ENCODE results near the gene RBM44.
"Not testable (repeated sequence)": the region's sequence is repeated elsewhere in the genome, so short reads cannot be mapped to it uniquely, and the experiment has no call there.

The RBM44 gene

DNA sequence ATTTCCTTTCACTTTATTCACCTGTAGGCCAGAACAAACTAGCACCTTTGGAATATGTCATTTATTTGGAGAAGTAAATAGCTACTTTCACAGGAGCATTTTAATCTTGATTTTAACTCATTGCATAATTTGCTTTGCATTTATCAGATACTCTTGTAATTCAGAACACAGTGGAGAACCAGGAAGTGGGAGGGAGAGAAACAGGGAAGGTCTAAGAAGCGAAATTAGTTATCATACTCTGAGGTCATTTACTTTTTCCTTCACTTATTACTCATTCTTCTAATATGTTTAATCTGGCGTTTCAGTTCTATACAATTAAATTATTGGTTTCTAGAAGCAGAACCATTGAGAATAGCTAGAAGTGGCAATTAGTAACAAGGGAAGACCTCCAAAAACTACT lies 20.7 kb downstream of the RBM44 start:
- no CpG with 5 or more reads among the region's 2 CpGs for WGBS
- Histone ChIP-seq H3K27ac (ENCODE audit: low read depth, low read length) (no peak overlapping the region), H3K9me3 (ENCODE audit: insufficient read depth, low read depth, low read length) (no peaks in the 10 kb centered on the region), H3K36me3 (ENCODE audit: insufficient read depth, low read length) (no peaks in the 10 kb centered on the region), H3K4me3 (ENCODE audit: low read length) (no peak overlapping the region), H3K27me3 (ENCODE audit: insufficient read depth, low read length) (peaks cover 5% of the 10 kb centered on the region; the same call in 1 of the 2 replicates), H3K9ac (ENCODE audit: low read depth, low read length) (no peak overlapping the region), H3K4me1 (ENCODE audit: insufficient read depth, low read length) (no peaks in the 10 kb centered on the region)

DNA sequence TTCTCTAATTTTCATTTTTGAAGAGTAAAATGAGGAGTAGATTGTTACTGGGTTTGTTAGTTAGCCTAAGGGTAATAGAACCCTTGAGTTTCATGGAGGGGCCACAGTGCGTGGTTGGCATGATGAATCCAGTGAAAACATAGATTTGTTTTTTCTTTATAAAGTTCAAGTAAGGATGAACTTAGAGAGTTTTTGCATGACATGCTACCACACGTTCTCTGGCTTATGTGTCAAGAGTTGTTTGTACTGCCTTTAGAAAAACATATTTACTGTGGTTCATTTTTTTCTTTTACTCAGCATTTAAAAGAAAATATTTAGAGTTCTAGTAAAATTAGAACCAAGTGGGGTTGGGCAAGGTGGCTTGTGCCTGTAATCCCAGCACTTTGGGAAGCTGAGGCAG lies 21.8 kb downstream of the RBM44 start:
- no peak overlapping the region for H3K4me3 ChIP-seq (ENCODE audit: low read length)
- H3K27ac ChIP-seq (ENCODE audit: low read depth, low read length): no peak overlapping the region
- H3K9ac ChIP-seq (ENCODE audit: low read depth, low read length): no peak overlapping the region
- H3K36me3 ChIP-seq (ENCODE audit: insufficient read depth, low read length): no peaks in the 10 kb centered on the region
- peaks cover 5% of the 10 kb centered on the region; the same call in 1 of the 2 replicates for H3K27me3 ChIP-seq (ENCODE audit: insufficient read depth, low read length)
- H3K4me1 ChIP-seq (ENCODE audit: insufficient read depth, low read length): no peaks in the 10 kb centered on the region
- H3K9me3 ChIP-seq (ENCODE audit: insufficient read depth, low read depth, low read length): no peaks in the 10 kb centered on the region
- 97% methylated on average over 2 of the region's 2 CpGs for WGBS

DNA sequence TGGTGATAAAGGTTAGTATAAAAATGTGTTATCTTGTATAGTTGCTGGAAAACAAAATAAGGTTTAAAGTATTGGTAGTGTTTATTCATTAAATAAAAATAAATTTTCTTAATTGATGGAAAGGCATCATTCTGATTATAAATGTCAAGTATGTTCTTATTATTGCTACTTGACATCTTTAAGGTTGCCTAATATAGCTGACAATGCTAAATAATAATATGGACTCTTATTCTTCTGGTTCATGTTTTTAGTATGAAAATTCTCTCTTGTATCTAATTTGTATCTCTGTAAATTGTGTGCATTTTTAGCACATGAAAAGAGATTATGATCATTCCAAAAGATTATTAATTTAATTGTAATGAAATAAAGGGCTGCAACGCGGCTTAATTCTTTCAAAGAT lies 25.0 kb downstream of the RBM44 start:
- no peaks in the 10 kb centered on the region for H3K36me3 ChIP-seq (ENCODE audit: insufficient read depth, low read length)
- no CpG with 5 or more reads among the region's 2 CpGs for WGBS
- H3K27ac ChIP-seq (ENCODE audit: low read depth, low read length): no peak overlapping the region
- H3K9me3 ChIP-seq (ENCODE audit: insufficient read depth, low read depth, low read length): no peaks in the 10 kb centered on the region
- no peaks in the 10 kb centered on the region for H3K4me1 ChIP-seq (ENCODE audit: insufficient read depth, low read length)
- H3K9ac ChIP-seq (ENCODE audit: low read depth, low read length): no peak overlapping the region
- no peaks in the 10 kb centered on the region for H3K27me3 ChIP-seq (ENCODE audit: insufficient read depth, low read length)
- no peak overlapping the region for H3K4me3 ChIP-seq (ENCODE audit: low read length)

DNA sequence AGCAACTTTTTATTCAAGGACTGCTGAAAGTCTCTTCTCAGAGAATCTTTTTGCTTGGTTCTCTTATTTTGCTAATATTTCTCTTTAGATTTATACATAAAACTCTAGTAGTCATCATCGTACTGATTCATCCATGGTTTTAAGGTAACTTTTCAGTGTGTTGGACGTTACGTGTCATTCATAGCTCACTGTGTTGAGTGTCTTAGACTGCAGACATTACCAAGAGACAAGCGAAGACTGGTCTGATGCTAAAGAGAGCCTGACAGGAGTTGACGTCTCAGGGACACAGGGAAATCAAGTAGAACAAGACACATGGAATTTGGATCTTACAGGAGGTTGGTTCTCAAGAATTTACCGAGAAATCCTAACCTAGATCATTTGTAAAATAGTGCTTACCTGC lies 25.5 kb downstream of the RBM44 start:
- H3K36me3 ChIP-seq (ENCODE audit: insufficient read depth, low read length): no peaks in the 10 kb centered on the region
- no peak overlapping the region for H3K9ac ChIP-seq (ENCODE audit: low read depth, low read length)
- H3K4me1 ChIP-seq (ENCODE audit: insufficient read depth, low read length): no peaks in the 10 kb centered on the region
- no peaks in the 10 kb centered on the region for H3K27me3 ChIP-seq (ENCODE audit: insufficient read depth, low read length)
- 94% methylated on average over 6 of the region's 6 CpGs for WGBS
- H3K27ac ChIP-seq (ENCODE audit: low read depth, low read length): no peak overlapping the region
- H3K9me3 ChIP-seq (ENCODE audit: insufficient read depth, low read depth, low read length): no peaks in the 10 kb centered on the region
- no peak overlapping the region for H3K4me3 ChIP-seq (ENCODE audit: low read length)

DNA sequence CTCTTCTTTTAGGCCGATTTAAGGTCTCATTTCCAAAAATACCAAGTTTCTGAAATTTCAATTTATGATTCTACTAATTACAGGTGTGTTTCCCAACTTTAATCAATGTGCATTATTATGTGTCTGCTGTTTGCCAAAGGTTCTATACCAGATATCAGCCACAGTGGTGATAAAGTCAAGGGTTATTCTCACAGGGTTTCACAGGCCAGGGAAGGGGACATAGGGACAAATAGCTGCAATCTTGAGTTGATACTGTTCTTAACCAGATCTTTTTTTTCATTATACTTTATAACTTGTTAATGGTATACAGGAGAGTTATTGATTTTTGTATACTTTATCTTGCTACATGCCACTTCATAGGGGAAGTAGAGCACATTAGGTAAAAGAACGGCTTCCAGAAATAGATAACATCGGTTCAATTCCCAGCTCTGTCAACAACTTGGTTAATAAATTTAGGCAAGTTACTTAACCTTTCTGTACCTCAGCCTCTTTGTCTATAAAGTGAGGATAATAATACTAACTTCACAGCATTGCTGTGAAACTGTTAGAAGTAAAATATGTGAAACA lies 28.9 kb downstream of the RBM44 start:
- WGBS: 94% methylated on average over 2 of the region's 3 CpGs
- Histone ChIP-seq H3K36me3 (ENCODE audit: insufficient read depth, low read length) (no peaks in the 10 kb centered on the region), H3K27ac (ENCODE audit: low read depth, low read length) (no peak overlapping the region), H3K9ac (ENCODE audit: low read depth, low read length) (no peak overlapping the region), H3K4me1 (ENCODE audit: insufficient read depth, low read length) (no peaks in the 10 kb centered on the region), H3K27me3 (ENCODE audit: insufficient read depth, low read length) (no peaks in the 10 kb centered on the region), H3K4me3 (ENCODE audit: low read length) (no peak overlapping the region), H3K9me3 (ENCODE audit: insufficient read depth, low read depth, low read length) (no peaks in the 10 kb centered on the region)

DNA sequence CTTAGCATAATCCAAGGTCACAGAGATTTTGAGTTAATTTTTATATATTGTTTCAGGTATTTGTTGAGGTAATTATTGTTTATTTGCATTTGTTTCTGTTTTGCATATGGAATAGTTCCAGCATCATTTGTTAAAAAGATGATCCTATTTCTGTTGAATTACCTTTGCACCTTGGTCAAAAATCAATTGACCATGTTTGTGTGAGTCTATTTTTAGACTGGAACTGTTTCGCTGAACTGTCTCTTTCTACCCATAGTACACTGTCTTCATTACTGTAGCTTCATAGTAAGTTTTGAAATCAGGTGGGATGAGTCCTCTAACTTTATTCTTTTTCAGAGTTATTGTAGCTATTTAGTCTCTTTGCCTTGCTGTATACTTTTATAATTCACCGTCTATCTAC lies 31.9 kb downstream of the RBM44 start:
- 100% methylated on average over 1 of the region's 2 CpGs for WGBS

DNA sequence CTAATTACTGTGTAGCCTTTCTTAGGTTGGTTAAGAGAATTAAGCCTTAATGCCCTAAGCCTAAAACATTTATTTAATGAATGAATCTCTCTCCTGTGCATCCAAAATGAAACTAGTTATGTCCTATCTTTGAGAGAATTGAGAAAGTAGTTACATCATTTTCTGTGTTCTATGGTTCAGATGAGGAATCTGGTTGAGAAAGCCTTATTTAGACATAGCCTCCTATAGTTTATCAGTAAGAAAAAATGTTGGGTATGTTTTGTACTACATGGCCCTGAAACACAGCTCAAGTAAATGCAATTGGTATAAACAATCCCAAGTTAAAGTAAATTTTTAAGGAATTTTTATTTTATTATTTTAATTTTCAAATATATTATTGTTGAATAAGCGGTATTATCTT lies 35.0 kb downstream of the RBM44 start:
- no peak overlapping the region for H3K9ac ChIP-seq (ENCODE audit: low read depth, low read length)
- H3K27me3 ChIP-seq (ENCODE audit: insufficient read depth, low read length): no peaks in the 10 kb centered on the region
- H3K4me3 ChIP-seq (ENCODE audit: low read length): no peak overlapping the region
- H3K27ac ChIP-seq (ENCODE audit: low read depth, low read length): no peak overlapping the region
- H3K36me3 ChIP-seq (ENCODE audit: insufficient read depth, low read length): no peaks in the 10 kb centered on the region
- no CpG with 5 or more reads among the region's 1 CpG for WGBS
- H3K4me1 ChIP-seq (ENCODE audit: insufficient read depth, low read length): no peaks in the 10 kb centered on the region
- H3K9me3 ChIP-seq (ENCODE audit: insufficient read depth, low read depth, low read length): no peaks in the 10 kb centered on the region

More for the DNA sequence above, 31.9 kb downstream of the RBM44 start:
- H3K27ac ChIP-seq (ENCODE audit: low read depth, low read length): no peak overlapping the region
- H3K9me3 ChIP-seq (ENCODE audit: insufficient read depth, low read depth, low read length): no peaks in the 10 kb centered on the region
- no peaks in the 10 kb centered on the region for H3K27me3 ChIP-seq (ENCODE audit: insufficient read depth, low read length)
- H3K4me3 ChIP-seq (ENCODE audit: low read length): no peak overlapping the region
- H3K4me1 ChIP-seq (ENCODE audit: insufficient read depth, low read length): no peaks in the 10 kb centered on the region
- H3K9ac ChIP-seq (ENCODE audit: low read depth, low read length): no peak overlapping the region
- H3K36me3 ChIP-seq (ENCODE audit: insufficient read depth, low read length): no peaks in the 10 kb centered on the region

DNA sequence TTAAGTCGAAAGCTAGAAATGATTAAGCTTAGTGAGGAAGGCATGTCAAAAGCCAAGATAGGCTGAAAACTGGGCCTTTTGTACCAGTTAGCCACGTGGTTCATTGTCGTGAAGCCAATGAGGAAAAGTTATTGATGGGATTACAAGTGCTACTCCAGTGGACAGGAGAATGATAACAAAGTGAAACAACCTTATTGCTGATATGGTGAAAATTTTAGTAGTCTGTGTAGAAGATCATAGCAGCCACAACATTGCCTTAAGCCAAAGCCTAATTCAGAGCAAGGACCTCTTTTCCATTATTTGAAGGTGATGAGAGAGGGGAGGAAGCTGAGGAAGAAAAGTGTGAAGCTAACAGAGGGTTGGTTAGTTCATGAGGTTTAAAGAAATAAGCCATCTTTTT lies 36.8 kb downstream of the RBM44 start:
- H3K4me1 ChIP-seq (ENCODE audit: insufficient read depth, low read length): no peaks in the 10 kb centered on the region
- H3K36me3 ChIP-seq (ENCODE audit: insufficient read depth, low read length): no peaks in the 10 kb centered on the region
- no peaks in the 10 kb centered on the region for H3K27me3 ChIP-seq (ENCODE audit: insufficient read depth, low read length)
- no peak overlapping the region for H3K9ac ChIP-seq (ENCODE audit: low read depth, low read length)
- no peak overlapping the region for H3K27ac ChIP-seq (ENCODE audit: low read depth, low read length)
- no peak overlapping the region for H3K4me3 ChIP-seq (ENCODE audit: low read length)
- 94% methylated on average over 3 of the region's 3 CpGs for WGBS
- H3K9me3 ChIP-seq (ENCODE audit: insufficient read depth, low read depth, low read length): no peaks in the 10 kb centered on the region

DNA sequence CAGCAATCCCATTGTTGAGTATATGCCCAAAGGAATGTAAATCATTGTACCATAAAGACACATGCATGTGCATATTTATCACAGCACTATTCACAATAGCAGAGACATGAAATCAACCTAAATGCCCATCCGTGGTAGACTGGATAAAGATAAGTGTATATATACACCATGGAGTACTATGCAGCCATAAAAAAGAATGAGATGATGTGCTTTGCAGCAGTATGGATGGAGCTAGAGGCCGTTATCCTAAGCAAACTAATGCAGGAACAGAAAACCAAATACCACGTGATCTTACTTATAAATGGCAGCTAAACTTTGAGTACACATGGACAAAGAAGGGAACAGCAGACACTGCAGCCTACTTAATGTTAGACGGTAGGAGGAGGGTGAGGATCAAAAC lies 42.5 kb downstream of the RBM44 start:
- no peaks in the 10 kb centered on the region for H3K4me1 ChIP-seq (ENCODE audit: insufficient read depth, low read length)
- no peak overlapping the region for H3K27ac ChIP-seq (ENCODE audit: low read depth, low read length)
- 87% methylated on average over 4 of the region's 4 CpGs for WGBS
- no peak overlapping the region for H3K9ac ChIP-seq (ENCODE audit: low read depth, low read length)
- no peaks in the 10 kb centered on the region for H3K36me3 ChIP-seq (ENCODE audit: insufficient read depth, low read length)
- no peaks in the 10 kb centered on the region for H3K9me3 ChIP-seq (ENCODE audit: insufficient read depth, low read depth, low read length)
- no peak overlapping the region for H3K4me3 ChIP-seq (ENCODE audit: low read length)
- H3K27me3 ChIP-seq (ENCODE audit: insufficient read depth, low read length): no peaks in the 10 kb centered on the region

DNA sequence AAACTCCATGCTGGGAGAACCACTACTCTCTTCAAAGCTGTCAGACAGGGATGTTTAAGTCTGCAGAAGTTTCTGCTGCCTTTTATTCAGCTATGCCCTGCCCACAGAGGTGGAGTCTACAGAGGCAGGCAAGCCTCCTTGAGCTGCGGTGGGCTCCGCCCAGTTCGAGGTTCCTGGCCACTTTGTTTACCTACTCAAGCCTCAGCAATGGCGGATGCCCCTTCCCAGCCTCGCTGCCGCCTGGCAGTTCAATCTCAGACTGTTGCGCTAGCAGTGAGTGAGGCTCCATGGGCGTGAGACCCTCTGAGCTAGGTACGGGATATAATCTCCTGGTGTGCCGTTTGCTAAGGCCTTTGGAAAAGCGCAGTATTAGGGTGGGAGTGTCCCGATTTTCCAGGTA lies 50.4 kb downstream of the RBM44 start:
- H3K36me3 ChIP-seq (ENCODE audit: insufficient read depth, low read length); H3K9me3 ChIP-seq (ENCODE audit: insufficient read depth, low read depth, low read length); H3K27ac ChIP-seq (ENCODE audit: low read depth, low read length); H3K4me1 ChIP-seq (ENCODE audit: insufficient read depth, low read length); H3K27me3 ChIP-seq (ENCODE audit: insufficient read depth, low read length); H3K9ac ChIP-seq (ENCODE audit: low read depth, low read length); H3K4me3 ChIP-seq (ENCODE audit: low read length): not testable (repeated sequence)
- WGBS: 96% methylated on average over 12 of the region's 12 CpGs

DNA sequence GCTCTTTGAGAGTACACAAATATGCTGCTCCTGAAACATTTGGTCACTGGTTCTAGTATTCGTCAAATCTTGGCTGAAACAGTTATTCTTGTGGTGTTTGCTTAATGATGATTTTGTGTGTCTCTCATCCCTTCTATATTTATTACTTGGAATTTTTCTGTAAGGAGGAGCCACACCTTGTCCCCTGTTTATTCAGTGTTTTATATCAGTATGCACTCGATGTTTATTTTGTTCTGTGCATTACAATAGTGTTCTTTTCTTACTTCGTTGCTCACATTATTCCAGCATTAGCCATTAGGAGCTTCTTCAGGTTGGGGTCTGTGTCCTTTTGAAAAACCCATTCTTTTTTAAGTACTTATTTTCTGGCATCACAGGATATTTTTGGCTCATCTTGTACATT lies 55.7 kb downstream of the RBM44 start:
- H3K36me3 ChIP-seq (ENCODE audit: insufficient read depth, low read length): no peaks in the 10 kb centered on the region
- H3K9me3 ChIP-seq (ENCODE audit: insufficient read depth, low read depth, low read length): peaks cover 2% of the 10 kb centered on the region
- peaks cover 21% of the 10 kb centered on the region for H3K27me3 ChIP-seq (ENCODE audit: insufficient read depth, low read length)
- H3K4me3 ChIP-seq (ENCODE audit: low read length): no peak overlapping the region
- no peak overlapping the region for H3K9ac ChIP-seq (ENCODE audit: low read depth, low read length)
- WGBS: 92% methylated on average over 3 of the region's 3 CpGs
- no peaks in the 10 kb centered on the region; the same call in 1 of the 2 replicates for H3K4me1 ChIP-seq (ENCODE audit: insufficient read depth, low read length)
- H3K27ac ChIP-seq (ENCODE audit: low read depth, low read length): no peak overlapping the region

DNA sequence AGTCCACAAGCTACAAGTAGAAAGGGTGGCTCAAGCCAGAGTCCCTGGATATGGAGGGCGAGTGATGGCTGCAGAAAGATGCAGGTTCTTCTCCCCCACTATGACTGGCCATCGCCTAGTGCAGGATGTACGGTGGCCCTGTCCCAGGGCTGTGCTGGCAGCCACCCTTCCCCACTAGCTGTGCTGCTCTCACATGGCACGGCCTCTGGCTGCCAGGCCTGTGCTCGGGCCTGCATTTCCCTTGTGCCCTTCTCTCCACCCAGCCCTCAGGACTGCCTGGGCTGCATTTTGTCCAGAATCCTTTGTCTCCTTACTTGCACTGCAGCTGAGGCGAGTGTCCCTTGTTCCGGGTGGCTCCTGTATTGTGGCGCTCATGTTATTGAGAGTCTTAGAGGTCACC lies 59.2 kb downstream of the RBM44 start:
- Histone ChIP-seq H3K27ac (ENCODE audit: low read depth, low read length) (no peak overlapping the region), H3K4me3 (ENCODE audit: low read length) (no peak overlapping the region), H3K4me1 (ENCODE audit: insufficient read depth, low read length) (no peaks in the 10 kb centered on the region; the same call in 1 of the 2 replicates), H3K9me3 (ENCODE audit: insufficient read depth, low read depth, low read length) (no peaks in the 10 kb centered on the region), H3K36me3 (ENCODE audit: insufficient read depth, low read length) (no peaks in the 10 kb centered on the region), H3K9ac (ENCODE audit: low read depth, low read length) (no peak overlapping the region), H3K27me3 (ENCODE audit: insufficient read depth, low read length) (peaks cover 47% of the 10 kb centered on the region)
- 88% methylated on average over 8 of the region's 8 CpGs for WGBS
